Pancreas (tissue), 10 donors: Measurements from ENCODE around the gene PLPP2. TPM values are rescaled to one million over a fixed set of nuclear protein-coding genes. Genes with fewer than 3 reads are reported as not detected.

Experiments used
- ATAC-seq, 4 donors: fragments of 200-7000 bp; cut with Tn5 transposase; one replicate each; pipeline versions ENCODE4 v1.8.0 to v1.9.1; 2020; ENCODE audit warnings: mild to moderate bottlenecking in 4 of 4, moderate library complexity in 4 of 4
- DNase-seq, 6 donors: peaks; one replicate each; pipeline ENCODE4 v3.0.0-alpha.2; 2020
- FAIRE-seq: peaks from 2 replicates; lab custom pipeline; 2012; peaks lifted over from hg19 to GRCh38; lab: Jason Lieb, UNC
- H3K27ac ChIP-seq, 4 donors: fragments of 200-600 bp; sonication (generic); 1 replicate in 3 of 4; 2 replicates in 1 of 4; pipeline versions ENCODE4 v1.5.0 to v1.8.0; 2020
- H3K27me3 ChIP-seq, 4 donors: fragments of 200-600 bp; one replicate each; pipeline ENCODE4 v1.8.0; 2021
- H3K36me3 ChIP-seq, 3 donors: fragments of 200-600 bp; sonication (generic) in 1 of 3; one replicate each; pipeline versions ENCODE4 v1.5.0 to v1.8.0; 2020 to 2021
- H3K4me1 ChIP-seq, 3 donors: fragments of 200-600 bp; one replicate each; pipeline ENCODE4 v1.8.0; 2021
- H3K4me3 ChIP-seq, 4 donors: fragments of 200-600 bp; sonication (generic) in 2 of 4; one replicate each; pipeline versions ENCODE4 v1.5.0 to v1.8.0; 2020 to 2021
- H3K9me3 ChIP-seq, 4 donors: fragments of 200-600 bp; one replicate each; pipeline ENCODE4 v1.8.0; 2021
- CTCF ChIP-seq, 4 donors: fragments of 200-600 bp; sonication (generic) in 3 of 4; IDR thresholded peaks; one replicate each; pipeline versions ENCODE4 v1.5.0 to v1.8.0; 2021; ENCODE audit warnings: antibody characterized with exemption in 4 of 4
- WGBS, 2 donors: extraction: QIAGEN DNeasy Blood & Tissue Kit; methylation state at CpG; one replicate each; pipeline ENCODE4 v1.1.7; 2013; 5-methylcytosine and 5-hydroxymethylcytosine counted together
- intact Hi-C, 3 donors: fragments of 100-400 bp; cut with DNase I; formaldehyde crosslinking; loops; one replicate each; pipeline versions ENCODE4 v1.11.1 to v1.14.2; 2022
- polyA plus RNA-seq, 2 donors: library from polyadenylated mRNA; stranded (reverse); fragments of 200-250 nt; gene quantifications; one replicate each; pipeline ENCODE4 v1.2.3, GENCODE V29; 2013
- total RNA-seq, 6 donors: library from RNA; stranded (reverse); fragmentation: NEBNext Ultra II Directional in 4 of 6; extraction: Animal tissue kit (Norgen Biotek cat#: 25700) in 4 of 6; gene quantifications; one replicate each; pipeline versions ENCODE4 v1.2.1 to v1.2.4, GENCODE V29; 2021 to 2023
- donor health status: healthy with polysubstance abuse.
- donor health status: DM: no; HTN: no; CAD: no; lungs with moderate emphysema.
- donor health status: DM: no; HTN: no; CAD: no.
- donor health status: control.
- donor health status: control.
- donor health status: Bipolar disorder and iron deficiency.
- donor health status: DM: yes; HTN: yes; CAD: no.
- donor health status: DM: no; HTN: no; CAD: no.
- donor health status: DM: no; HTN: no; CAD: no.
- donor health status: DM: yes; HTN: yes; CAD: no.

The PLPP2 gene
- total and polyA plus RNA-seq, 8 donors = 15.7 to 93.8 (median 28.7) TPM

GRCh38 chr19:294946-295686, 3.9 kb upstream of the PLPP2 start:
- DNase-seq = peak in 3 of 6 donors; percentile 57 to 86 (median 74)
- Histone ChIP-seq H3K27ac (peak overlapping the region in 2 of 4 donors; percentile 4 to 69), H3K4me1 (peaks cover 0 to 12% (median 10%) of the 10 kb centered on the region in 3 donors), H3K4me3 (no peak overlapping the region), H3K36me3 (no peaks in the 10 kb centered on the region), H3K9me3 (no peaks in the 10 kb centered on the region), H3K27me3 (no peaks in the 10 kb centered on the region)
- intact Hi-C loops = no loop called here
- peak; percentile 38 to 75 (median 68) for ATAC-seq
- WGBS, 2 donors = 12 to 13% methylated on average over 37 to 38 of the region's 38 CpGs
- FAIRE-seq = no peak
- TF ChIP-seq CTCF (IDR thresholded peaks at IDR 0.05) = peak; percentile 43 to 69 (median 60)

GRCh38 chr19:294341-294945, 3.2 kb upstream of the PLPP2 start:
- Histone ChIP-seq H3K27me3 (no peaks in the 10 kb centered on the region), H3K9me3 (no peaks in the 10 kb centered on the region), H3K4me3 (no peak overlapping the region), H3K27ac (no peak overlapping the region), H3K4me1 (peaks cover 0 to 12% (median 10%) of the 10 kb centered on the region in 3 donors), H3K36me3 (no peaks in the 10 kb centered on the region)
- ATAC-seq (peak in 1 of 4 donors; percentile 12), FAIRE-seq (no peak), DNase-seq (peak in 2 of 6 donors; percentile 56 to 57)
- intact Hi-C loops = no loop called here
- 8 to 11% methylated on average over 29 of the region's 29 CpGs for WGBS, 2 donors
- no peak for TF ChIP-seq CTCF (IDR thresholded peaks at IDR 0.05)

- ATAC-seq = no peak
- TF ChIP-seq CTCF (IDR thresholded peaks at IDR 0.05) = no peak
- no peaks in the 10 kb centered on the region for H3K36me3 ChIP-seq
- no peak overlapping the region for H3K4me3 ChIP-seq
- peak in 1 of 6 donors; percentile 59 for DNase-seq
- intact Hi-C loops = no loop called here
- H3K27ac ChIP-seq = no peak overlapping the region
- no peaks in the 10 kb centered on the region for H3K9me3 ChIP-seq
- H3K4me1 ChIP-seq = peaks cover 0 to 12% (median 10%) of the 10 kb centered on the region in 3 donors
- no peak for FAIRE-seq
- no peaks in the 10 kb centered on the region for H3K27me3 ChIP-seq
- 58 to 63% methylated on average over 14 of the region's 14 CpGs for WGBS, 2 donors
Measured at GRCh38 chr19:293436-294110, 2.4 kb upstream of the PLPP2 start.

GRCh38 chr19:292951-293350, 1.7 kb upstream of the PLPP2 start:
- no peaks in the 10 kb centered on the region for H3K36me3 ChIP-seq
- FAIRE-seq (no peak), ATAC-seq (no peak), DNase-seq (no peak)
- H3K9me3 ChIP-seq = no peaks in the 10 kb centered on the region
- no peaks in the 10 kb centered on the region for H3K27me3 ChIP-seq
- H3K4me1 ChIP-seq = peaks cover 0 to 12% (median 10%) of the 10 kb centered on the region in 3 donors
- no peak overlapping the region for H3K27ac ChIP-seq
- H3K4me3 ChIP-seq = no peak overlapping the region
- no peak for TF ChIP-seq CTCF (IDR thresholded peaks at IDR 0.05)
- WGBS, 2 donors = 71 to 77% methylated on average over 4 of the region's 4 CpGs
- intact Hi-C loops = no loop called here
